Cardiac septum (tissue), 1 donor: ENCODE data around the gene KCNH5. TPM values are rescaled to one million over a fixed set of nuclear protein-coding genes. Genes with fewer than 3 reads are reported as not detected.

Experiments used
- DNase-seq: peaks from one replicate; pipeline ENCODE4 v3.0.0-alpha.2; 2020; ENCODE audit warnings: low spot score
- intact Hi-C: fragments of 100-400 bp; cut with DNase I; formaldehyde crosslinking; loops from one replicate; pipeline ENCODE4 v1.14.0; 2022
- total RNA-seq: library from RNA; stranded (reverse); fragmentation: NEBNext Ultra II Directional; extraction: Animal tissue kit (Norgen Biotek cat#: 25700); gene quantifications from one replicate; pipeline ENCODE4 v1.2.1, GENCODE V29; 2021
- donor health status: DM: no; HTN: no; CAD: no.

The KCNH5 gene
- total RNA-seq, 1 donor from 2014 or later = not detected

GRCh38 chr14:62654641-62655040, 390.6 kb downstream of the KCNH5 start:
- intact Hi-C loops = no loop called here
- no peak for DNase-seq

Other genes with a start within 250 kb of the KCNH5 start
- 14.7 TPM for gene RHOJ, start 159.0 kb upstream of the KCNH5 start, total RNA-seq